PC-9 (cell line): ENCODE data around the gene PTPRC. TPM values are rescaled to one million over a fixed set of nuclear protein-coding genes. Genes with fewer than 3 reads are reported as not detected.

Experiments
- BruUV-seq: library from RNA; stranded (reverse); fragments of 400-500 nt; replicated peaks from 2 replicates; lab custom pipeline; 2021; lab: Mats Ljungman, UMichigan
- CTCF ChIA-PET: fragments of 300-600 bp; sonication (Branson Sonifier 250); formaldehyde crosslinking; loops from one replicate; lab custom pipeline; 2022; ENCODE audit warnings: antibody characterized with exemption; lab: Charles Lee
- POLR2A ChIA-PET: fragments of 300-600 bp; sonication (Branson Sonifier 250); formaldehyde crosslinking; loops from one replicate; lab custom pipeline; 2022; ENCODE audit warnings: antibody characterized with exemption; ENCODE audit not compliant: unreplicated experiment; lab: Charles Lee
- DNase-seq, 2 experiments: peaks; one replicate each; pipeline versions ENCODE4 v3.0.0 to v3.0.0-alpha.2; 2015 to 2022; ENCODE audit warnings: mixed read lengths in 1 of 2
- H2AFZ ChIP-seq: fragments of 200-600 bp; sonication (generic); 2 replicates; pipeline ENCODE4 v1.8.1; 2017; ENCODE audit warnings: antibody characterized with exemption
- H3F3A ChIP-seq: fragments of 200-600 bp; sonication (generic); 2 replicates; pipeline ENCODE4 v1.8.1; 2017; ENCODE audit warnings: antibody characterized with exemption, mild to moderate bottlenecking, low read depth; ENCODE audit not compliant: insufficient read depth
- H3K27ac ChIP-seq: fragments of 200-600 bp; sonication (generic); 2 replicates; pipeline ENCODE4 v1.6.1; 2016; ENCODE audit warnings: mixed run types
- H3K27me3 ChIP-seq: fragments of 200-600 bp; sonication (generic); 2 replicates; pipeline ENCODE4 v1.6.1; 2016; ENCODE audit warnings: low read depth, mixed run types; ENCODE audit not compliant: insufficient read depth
- H3K36me3 ChIP-seq: fragments of 200-600 bp; sonication (generic); 2 replicates; pipeline ENCODE4 v1.6.1; 2016; ENCODE audit warnings: low read depth, mixed run types
- H3K4me1 ChIP-seq: fragments of 200-600 bp; sonication (generic); replicated peaks from 2 replicates; pipeline ENCODE4 v1.6.1; 2016; ENCODE audit warnings: mixed run types; ENCODE audit not compliant: insufficient read depth
- H3K4me2 ChIP-seq: fragments of 200-600 bp; sonication (generic); 2 replicates; pipeline ENCODE4 v1.6.1; 2017; ENCODE audit warnings: mixed run types
- H3K4me3 ChIP-seq: fragments of 200-600 bp; sonication (generic); 2 replicates; pipeline ENCODE4 v1.6.1; 2016; ENCODE audit warnings: mixed run types
- H3K79me2 ChIP-seq: fragments of 200-600 bp; sonication (generic); 2 replicates; pipeline ENCODE4 v1.6.1; 2017; ENCODE audit warnings: low read depth, mixed run types
- H3K9me2 ChIP-seq: fragments of 200-600 bp; sonication (generic); 2 replicates; pipeline ENCODE4 v1.8.1; 2017; ENCODE audit warnings: mild to moderate bottlenecking; ENCODE audit not compliant: insufficient read depth
- H3K9me3 ChIP-seq: fragments of 200-600 bp; sonication (generic); 2 replicates; pipeline ENCODE4 v1.8.1; 2016; ENCODE audit warnings: low read depth; ENCODE audit not compliant: insufficient read depth
- H4K20me1 ChIP-seq: fragments of 200-600 bp; sonication (generic); 2 replicates; pipeline ENCODE4 v1.8.1; 2017; ENCODE audit not compliant: insufficient read depth
- CTCF ChIP-seq: fragments of 200-600 bp; sonication (generic); conservative IDR thresholded peaks from 2 replicates; pipeline ENCODE4 v1.6.1; 2017; ENCODE audit warnings: mixed run types, antibody characterized with exemption, mild to moderate bottlenecking, moderate library complexity
- EZH2 ChIP-seq: fragments of 200-600 bp; sonication (generic); IDR thresholded peaks from 2 replicates; pipeline ENCODE4 v1.8.0; 2017; ENCODE audit warnings: antibody characterized with exemption, low read depth
- intact Hi-C: fragments of 100-400 bp; cut with micrococcal nuclease; formaldehyde crosslinking; loops from one replicate; pipeline ENCODE4 v1.10.0; 2022; ENCODE audit not compliant: unreplicated experiment
- total RNA-seq: library from RNA; stranded (reverse); gene quantifications from 2 replicates; pipeline ENCODE4 v1.2.3, GENCODE V29; 2021

Gene PTPRC
- total RNA-seq, 1 experiment from 2014 or later, result 0.79 TPM

GRCh38 chr1:198683449-198683848 lies 44.6 kb downstream of the PTPRC start:
- DNase-seq, result no peak
- H3K4me2 ChIP-seq, result no peak overlapping the region
- POLR2A ChIA-PET, result interaction anchor here (0.7 kb wide), 1 partner anchor 26 kb away, joined by 5 read pairs; no protein-coding TSS in a partner anchor
- H3K4me3 ChIP-seq, result no peak overlapping the region
- H3K9me2 ChIP-seq, result no peaks in the 10 kb centered on the region
- no peak overlapping the region for H2AFZ ChIP-seq
- no peaks in the 10 kb centered on the region for H4K20me1 ChIP-seq
- intact Hi-C loops, result loop anchor here (2.0 to 10.0 kb wide), 4 partner anchors 187 to 1279 kb away; partner anchors contain the start of gene DENND1B
- TF ChIP-seq EZH2 (no peak), CTCF (no peak)
- H3F3A ChIP-seq, result peaks cover 3% of the 10 kb centered on the region; the same call in 1 of the 2 replicates
- no peaks in the 10 kb centered on the region for H3K27me3 ChIP-seq
- no peaks in the 10 kb centered on the region for H3K9me3 ChIP-seq
- H3K4me1 ChIP-seq, result peaks cover 11% of the 10 kb centered on the region
- CTCF ChIA-PET, result interaction anchor here (0.8 kb wide), 1 partner anchor 124 kb away, joined by 3 read pairs; no protein-coding TSS in a partner anchor
- no peaks in the 10 kb centered on the region for H3K36me3 ChIP-seq
- no peaks in the 10 kb centered on the region for H3K79me2 ChIP-seq
- BruUV-seq, result no TSS peak
- no peak overlapping the region for H3K27ac ChIP-seq

- Histone ChIP-seq H3K4me3 (no peak overlapping the region), H3K27me3 (no peaks in the 10 kb centered on the region), H3K4me1 (peaks cover 8% of the 10 kb centered on the region), H3K27ac (no peak overlapping the region), H3K4me2 (no peak overlapping the region), H2AFZ (no peak overlapping the region), H3K9me2 (no peaks in the 10 kb centered on the region), H4K20me1 (no peaks in the 10 kb centered on the region), H3F3A (peaks cover 3% of the 10 kb centered on the region; the same call in 1 of the 2 replicates), H3K36me3 (no peaks in the 10 kb centered on the region), H3K9me3 (no peaks in the 10 kb centered on the region), H3K79me2 (no peaks in the 10 kb centered on the region)
- CTCF ChIA-PET, result interaction anchor here (0.6 to 1.2 kb wide), 7 partner anchors 14 to 1026 kb away, joined by 3 to 5 read pairs (median 3); no protein-coding TSS in a partner anchor
- intact Hi-C loops, result loop anchor here (1.0 to 10.0 kb wide), 7 partner anchors 221 to 1281 kb away; partner anchors contain the start of gene DENND1B
- TF ChIP-seq EZH2 (no peak), CTCF (peak; percentile 62)
- peak in 1 of 2 experiments; percentile 41 for DNase-seq
- POLR2A ChIA-PET, result interaction anchor here (0.6 kb wide), 2 partner anchors 66 to 658 kb away, joined by 6 to 7 read pairs; no protein-coding TSS in a partner anchor
- BruUV-seq, result no TSS peak
These were observed 47.4 kb downstream of the PTPRC start for GRCh38 chr1:198686069-198686728.

GRCh38 chr1:198687429-198687828 lies 48.6 kb downstream of the PTPRC start:
- no peaks in the 10 kb centered on the region for H3K4me1 ChIP-seq
- no peaks in the 10 kb centered on the region for H3K9me2 ChIP-seq
- no peaks in the 10 kb centered on the region for H3K27me3 ChIP-seq
- no peaks in the 10 kb centered on the region for H3K79me2 ChIP-seq
- H2AFZ ChIP-seq, result no peak overlapping the region
- no peak overlapping the region for H3K27ac ChIP-seq
- H3F3A ChIP-seq, result peaks cover 3% of the 10 kb centered on the region; the same call in 1 of the 2 replicates
- intact Hi-C loops, result loop anchor here (5.0 to 10.0 kb wide), 6 partner anchors 410 to 1283 kb away; partner anchors contain the start of gene DENND1B
- H4K20me1 ChIP-seq, result no peaks in the 10 kb centered on the region
- BruUV-seq, result no TSS peak
- H3K9me3 ChIP-seq, result no peaks in the 10 kb centered on the region
- no peak for TF ChIP-seq CTCF
- TF ChIP-seq EZH2, result no peak
- H3K4me2 ChIP-seq, result no peak overlapping the region
- no peak overlapping the region for H3K4me3 ChIP-seq
- CTCF ChIA-PET, result interaction anchor here (0.6 to 0.7 kb wide), 2 partner anchors 220 to 577 kb away, joined by 3 read pairs; no protein-coding TSS in a partner anchor
- no peak for DNase-seq
- POLR2A ChIA-PET, result no interaction called here
- H3K36me3 ChIP-seq, result no peaks in the 10 kb centered on the region
